ELF-1 (cell line): Measurements from ENCODE around the gene ABCG8.

Experiments
- DNase-seq: peaks from one replicate; pipeline ENCODE4 v3.0.0-alpha.2; 2016; ENCODE audit warnings: low read depth, low spot score

ABCG8 gene

GRCh38 chr2:43838560-43839267, at the start of gene ABCG8, which contains the start of gene ABCG5:
Gene ABCG8 (plus strand): TSS chr2:43838971. CDS start chr2:43839054, 83 bp downstream.
Gene ABCG5 (minus strand): TSS chr2:43838839. CDS start chr2:43838679, 160 bp downstream.
- DNase-seq = no peak

- DNase-seq = no peak
Measured at GRCh38 chr2:43790147-43790546, 48.6 kb upstream of the ABCG8 start.

GRCh38 chr2:43791035-43791765, 47.6 kb upstream of the ABCG8 start:
- no peak for DNase-seq

- DNase-seq = no peak
Measured at GRCh38 chr2:43792653-43793052, 46.1 kb upstream of the ABCG8 start.

GRCh38 chr2:43794956-43795355, 43.8 kb upstream of the ABCG8 start:
- no peak for DNase-seq

GRCh38 chr2:43796206-43796605, 42.6 kb upstream of the ABCG8 start:
- no peak for DNase-seq

GRCh38 chr2:43798300-43798699, 40.5 kb upstream of the ABCG8 start:
- no peak for DNase-seq

- no peak for DNase-seq
Measured at GRCh38 chr2:43800894-43801293, 37.9 kb upstream of the ABCG8 start.

GRCh38 chr2:43802135-43802534, 36.6 kb upstream of the ABCG8 start:
- DNase-seq = no peak

GRCh38 chr2:43803113-43803512, 35.7 kb upstream of the ABCG8 start:
- DNase-seq = no peak

- no peak for DNase-seq
Measured at GRCh38 chr2:43806719-43807031, 32.1 kb upstream of the ABCG8 start.

- DNase-seq = no peak
Measured at GRCh38 chr2:43810452-43810851, 28.3 kb upstream of the ABCG8 start.

GRCh38 chr2:43810888-43811287, 27.9 kb upstream of the ABCG8 start:
- DNase-seq = no peak

- DNase-seq = no peak
Measured at GRCh38 chr2:43812006-43812405, 26.8 kb upstream of the ABCG8 start.

GRCh38 chr2:43812947-43813346, 25.8 kb upstream of the ABCG8 start:
- DNase-seq = no peak

- DNase-seq = no peak
Measured at GRCh38 chr2:43814711-43815110, 24.1 kb upstream of the ABCG8 start.

- DNase-seq = no peak
Measured at GRCh38 chr2:43818761-43819160, 20.0 kb upstream of the ABCG8 start.

- DNase-seq = no peak
Measured at GRCh38 chr2:43819491-43820163, 19.1 kb upstream of the ABCG8 start.

- DNase-seq = no peak
Measured at GRCh38 chr2:43822839-43823238, 15.9 kb upstream of the ABCG8 start.

GRCh38 chr2:43823751-43824150, 15.0 kb upstream of the ABCG8 start:
- no peak for DNase-seq

- DNase-seq = no peak
Measured at GRCh38 chr2:43824512-43824911, 14.3 kb upstream of the ABCG8 start.

GRCh38 chr2:43824951-43825493, 13.7 kb upstream of the ABCG8 start:
- no peak for DNase-seq
